Tibial artery (tissue), 4 donors: Measurements from ENCODE around the gene OSBPL7.

Experiments used
- DNase-seq, 2 donors: peaks; one replicate each; pipeline ENCODE4 v3.0.0-alpha.2; 2019
- H3K27ac ChIP-seq, 2 donors: fragments of 200-600 bp; sonication (generic) in 1 of 2; 1 replicate in 1 of 2; 2 replicates in 1 of 2; pipeline ENCODE4 v1.5.1; 2018 to 2019; ENCODE audit warnings: mild to moderate bottlenecking in 1 of 2
- H3K27me3 ChIP-seq, 2 donors: fragments of 200-600 bp; sonication (generic) in 1 of 2; one replicate each; pipeline versions ENCODE4 v1.5.1 to v1.6.0; 2016 to 2019
- H3K36me3 ChIP-seq, 3 donors: fragments of 200-600 bp; sonication (generic) in 2 of 3; one replicate each; pipeline ENCODE4 v1.5.1; 2016 to 2019; ENCODE audit warnings: mild to moderate bottlenecking in 2 of 3
- H3K4me1 ChIP-seq, 4 donors: fragments of 200-600 bp; sonication (generic) in 2 of 4; 1 replicate in 3 of 4; 2 replicates in 1 of 4; pipeline ENCODE4 v1.5.1; 2016 to 2019
- H3K4me3 ChIP-seq, 2 donors: fragments of 200-600 bp; sonication (generic) in 1 of 2; 1 replicate in 1 of 2; 2 replicates in 1 of 2; pipeline ENCODE4 v1.5.1; 2018 to 2019; ENCODE audit warnings: mild to moderate bottlenecking in 2 of 2
- H3K9me3 ChIP-seq, 3 donors: fragments of 200-600 bp; sonication (generic) in 1 of 3; one replicate each; pipeline ENCODE4 v1.5.1; 2016 to 2019
- intact Hi-C: fragments of 100-400 bp; cut with DNase I; formaldehyde crosslinking; loops from one replicate; pipeline ENCODE4 v1.15.0; 2023; ENCODE audit warnings: low total_unique reads
- TF ChIP-seq, protein P1 (sequence below), 2 experiments: fragments of 200-600 bp in 1 of 2; fragments of 450-650 bp in 1 of 2; IDR thresholded peaks; one replicate each; pipeline ENCODE4 v1.5.1; 2017 to 2019; ENCODE audit warnings: antibody characterized with exemption in 2 of 2, mild to moderate bottlenecking in 1 of 2, moderate library complexity in 1 of 2

The OSBPL7 gene

DNA sequence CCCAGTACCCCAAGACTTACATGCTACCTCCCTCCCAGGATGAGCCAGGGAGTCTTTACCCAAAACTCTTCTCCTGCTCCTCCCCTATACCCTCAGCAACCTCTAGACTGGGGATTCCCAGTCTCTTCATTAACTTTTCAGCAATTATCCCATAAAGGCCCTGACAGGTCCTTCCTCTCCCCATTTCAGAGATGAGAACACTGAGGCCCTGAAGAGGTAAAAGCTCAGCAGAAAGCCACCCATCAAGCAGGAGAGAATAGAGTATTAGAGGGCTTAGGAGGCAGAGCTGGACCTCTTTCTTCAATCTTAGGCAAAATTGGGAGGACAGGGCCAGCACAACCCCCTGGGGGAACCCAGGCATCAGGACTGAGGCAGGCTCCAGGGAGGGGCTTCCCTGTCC is 35.2 kb upstream of the OSBPL7 start:
- no peak for DNase-seq
- no peaks in the 10 kb centered on the region for H3K9me3 ChIP-seq
- H3K27me3 ChIP-seq = peaks cover 4 to 92% of the 10 kb centered on the region in 2 donors
- H3K4me1 ChIP-seq = peaks cover 0 to 2% (median under 1%) of the 10 kb centered on the region in 4 donors
- TF ChIP-seq, protein P1, sequence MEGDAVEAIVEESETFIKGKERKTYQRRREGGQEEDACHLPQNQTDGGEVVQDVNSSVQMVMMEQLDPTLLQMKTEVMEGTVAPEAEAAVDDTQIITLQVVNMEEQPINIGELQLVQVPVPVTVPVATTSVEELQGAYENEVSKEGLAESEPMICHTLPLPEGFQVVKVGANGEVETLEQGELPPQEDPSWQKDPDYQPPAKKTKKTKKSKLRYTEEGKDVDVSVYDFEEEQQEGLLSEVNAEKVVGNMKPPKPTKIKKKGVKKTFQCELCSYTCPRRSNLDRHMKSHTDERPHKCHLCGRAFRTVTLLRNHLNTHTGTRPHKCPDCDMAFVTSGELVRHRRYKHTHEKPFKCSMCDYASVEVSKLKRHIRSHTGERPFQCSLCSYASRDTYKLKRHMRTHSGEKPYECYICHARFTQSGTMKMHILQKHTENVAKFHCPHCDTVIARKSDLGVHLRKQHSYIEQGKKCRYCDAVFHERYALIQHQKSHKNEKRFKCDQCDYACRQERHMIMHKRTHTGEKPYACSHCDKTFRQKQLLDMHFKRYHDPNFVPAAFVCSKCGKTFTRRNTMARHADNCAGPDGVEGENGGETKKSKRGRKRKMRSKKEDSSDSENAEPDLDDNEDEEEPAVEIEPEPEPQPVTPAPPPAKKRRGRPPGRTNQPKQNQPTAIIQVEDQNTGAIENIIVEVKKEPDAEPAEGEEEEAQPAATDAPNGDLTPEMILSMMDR (IDR thresholded peaks at IDR 0.05) = no peak
- no peak overlapping the region for H3K4me3 ChIP-seq
- intact Hi-C loops = no loop called here
- no peaks in the 10 kb centered on the region for H3K36me3 ChIP-seq
- H3K27ac ChIP-seq = no peak overlapping the region

DNA sequence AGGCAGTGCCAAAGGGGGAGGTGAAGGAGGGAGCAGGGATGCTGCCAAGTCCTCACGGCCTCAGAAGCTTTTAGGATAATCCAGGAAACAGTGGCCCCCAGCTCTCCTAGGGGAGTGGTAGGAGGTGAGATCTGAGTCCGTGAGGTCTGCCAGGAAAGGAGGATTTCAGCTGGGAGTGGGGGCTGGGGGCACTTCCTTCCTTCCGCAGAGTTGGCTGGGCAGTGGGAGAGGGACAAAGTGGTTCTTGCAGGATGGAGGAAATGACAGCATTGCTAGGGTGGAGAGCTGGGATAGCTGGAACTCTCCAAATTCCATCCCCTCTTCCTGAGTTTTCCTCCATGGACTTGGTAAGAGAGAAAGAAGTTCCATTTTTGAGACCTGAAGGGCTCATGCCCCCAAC is 34.1 kb upstream of the OSBPL7 start:
- intact Hi-C loops = no loop called here
- Histone ChIP-seq H3K36me3 (no peaks in the 10 kb centered on the region), H3K4me1 (peaks cover 0 to 13% (median 11%) of the 10 kb centered on the region in 4 donors), H3K9me3 (no peaks in the 10 kb centered on the region), H3K27ac (no peak overlapping the region), H3K4me3 (no peak overlapping the region), H3K27me3 (peaks cover 4 to 93% of the 10 kb centered on the region in 2 donors)
- TF ChIP-seq, protein P1 (IDR thresholded peaks at IDR 0.05) = no peak
- DNase-seq = no peak

DNA sequence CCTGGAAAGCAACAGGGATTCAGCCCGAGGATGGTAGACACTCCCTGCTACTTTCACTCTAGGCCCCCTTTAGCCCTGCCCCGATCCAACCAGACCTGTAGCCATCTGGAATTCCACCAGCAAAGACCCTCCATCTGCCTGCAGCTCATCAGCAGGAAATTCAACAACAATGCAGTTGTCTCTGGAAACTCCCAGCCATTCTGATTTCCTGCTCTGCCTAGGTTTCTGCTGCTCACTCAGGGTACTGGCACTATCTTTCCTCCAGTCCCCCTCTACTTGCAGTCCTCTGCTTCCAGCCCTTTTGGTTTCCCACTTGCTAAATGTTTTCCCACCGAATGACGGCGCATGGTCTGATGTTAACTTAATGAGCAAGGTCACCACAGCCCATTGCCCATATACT is 32.0 kb upstream of the OSBPL7 start:
- no peak for DNase-seq
- no peaks in the 10 kb centered on the region for H3K9me3 ChIP-seq
- H3K27ac ChIP-seq = no peak overlapping the region
- intact Hi-C loops = no loop called here
- no peaks in the 10 kb centered on the region for H3K36me3 ChIP-seq
- no peak overlapping the region for H3K4me3 ChIP-seq
- peaks cover 4 to 99% of the 10 kb centered on the region in 2 donors for H3K27me3 ChIP-seq
- peaks cover 0 to 16% (median 12%) of the 10 kb centered on the region in 4 donors for H3K4me1 ChIP-seq
- TF ChIP-seq, protein P1 (IDR thresholded peaks at IDR 0.05) = no peak

DNA sequence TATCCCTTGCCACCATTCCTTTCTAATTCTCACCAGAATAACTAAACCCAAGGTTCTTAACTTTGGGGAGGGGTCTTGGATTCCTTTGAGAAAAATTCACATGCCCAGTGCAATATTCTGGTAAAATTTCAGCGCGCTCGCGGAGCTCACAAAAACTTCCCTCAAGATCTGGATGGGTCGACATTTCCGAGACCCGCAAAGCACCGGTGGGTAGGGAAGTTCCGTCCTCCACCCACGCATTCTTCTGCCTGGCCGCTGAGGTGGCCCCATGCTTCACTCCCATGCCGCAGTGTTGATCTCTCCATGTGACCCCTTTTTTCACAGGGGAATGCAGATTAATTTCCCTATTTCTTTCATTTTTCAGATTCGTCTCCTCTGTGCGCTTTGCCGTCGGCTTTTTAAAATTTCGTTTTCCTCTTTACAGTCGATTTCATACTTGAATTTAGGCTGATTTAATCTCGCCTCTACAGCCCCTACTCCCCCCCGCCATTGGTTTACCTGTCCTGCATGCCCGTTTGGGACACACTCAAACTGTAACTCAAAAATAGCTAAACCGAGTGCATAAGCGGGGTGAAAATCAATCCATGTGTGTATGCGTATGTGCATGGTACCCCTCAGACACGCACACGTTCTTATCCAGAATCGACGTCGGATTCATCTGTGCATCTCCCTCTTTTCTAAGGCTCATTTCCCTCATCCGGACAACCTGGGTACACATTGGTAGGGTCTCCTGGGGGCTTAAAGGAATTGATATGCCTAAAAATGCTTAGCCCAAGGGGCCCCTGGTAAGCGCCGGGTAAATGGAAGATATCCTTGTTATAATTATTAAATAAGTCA is 30.7 kb upstream of the OSBPL7 start:
- Histone ChIP-seq H3K4me1 (peaks cover 0 to 21% (median 15%) of the 10 kb centered on the region in 4 donors), H3K4me3 (no peak overlapping the region), H3K27ac (no peak overlapping the region), H3K36me3 (no peaks in the 10 kb centered on the region), H3K9me3 (no peaks in the 10 kb centered on the region), H3K27me3 (peaks cover 4 to 100% of the 10 kb centered on the region in 2 donors)
- DNase-seq = no peak
- TF ChIP-seq, protein P1 (IDR thresholded peaks at IDR 0.05) = no peak
- intact Hi-C loops = no loop called here

DNA sequence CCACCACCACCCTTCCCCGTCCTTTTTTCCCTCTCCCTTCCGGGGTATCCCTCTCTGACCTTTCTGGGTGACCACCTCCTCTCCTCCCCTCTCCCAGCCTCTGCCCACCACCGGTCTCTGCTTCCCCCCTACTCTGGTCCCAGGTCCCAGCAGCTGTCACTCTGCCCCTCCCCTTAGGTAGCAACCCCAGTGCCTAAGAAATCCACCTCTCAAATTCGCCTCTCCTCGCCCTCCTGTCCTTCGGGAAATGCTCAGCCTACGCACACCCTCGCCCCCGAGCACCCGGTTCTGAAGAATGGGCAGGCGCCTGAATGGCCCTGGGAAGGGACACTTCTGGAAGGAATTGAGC is 30.1 kb upstream of the OSBPL7 start:
- TF ChIP-seq, protein P1 (IDR thresholded peaks at IDR 0.05) = no peak
- H3K4me3 ChIP-seq = no peak overlapping the region
- H3K27me3 ChIP-seq = peaks cover 4 to 100% of the 10 kb centered on the region in 2 donors
- H3K4me1 ChIP-seq = peaks cover 0 to 27% (median 18%) of the 10 kb centered on the region in 4 donors
- H3K27ac ChIP-seq = no peak overlapping the region
- intact Hi-C loops = no loop called here
- H3K9me3 ChIP-seq = no peaks in the 10 kb centered on the region
- no peaks in the 10 kb centered on the region for H3K36me3 ChIP-seq
- DNase-seq = no peak
